ENCODE data around the gene DCAF17. TPM values are rescaled to one million over a fixed set of nuclear protein-coding genes. Genes with fewer than 3 reads are reported as not detected.

The DCAF17 gene
- total and polyA plus RNA-seq, 2 of the 13 experiments (the other 11 are each of a cell fraction or from before 2014, with no cell fraction given), result 13.7 to 30.0 TPM

GRCh38 chr2:171524018-171524401 is 90.0 kb downstream of the DCAF17 start:
- no peak for TF ChIP-seq SMARCE1 (IDR thresholded peaks at IDR 0.05; ENCODE audit: borderline replicate concordance)
- TF ChIP-seq ZSCAN25 (CRISPR knock-in tag; IDR thresholded peaks at IDR 0.05), result no peak
- no peak for TF ChIP-seq CREBL2 (CRISPR knock-in tag; IDR thresholded peaks at IDR 0.05; ENCODE audit: borderline replicate concordance)
- 0 out of 2 replicates have a peak, but pooled peaks have one; percentile 22 for TF ChIP-seq TBX2 (CRISPR knock-in tag; IDR thresholded peaks at IDR 0.05; ENCODE audit: borderline replicate concordance)
- TF ChIP-seq HNRNPUL1 (IDR thresholded peaks at IDR 0.05; ENCODE audit: low read depth, low read length), result no peak
- TF ChIP-seq HCFC1 (IDR thresholded peaks at IDR 0.05; ENCODE audit: low read depth, low read length), result 0 out of 2 replicates have a peak, but pooled peaks have one; percentile 11
- TF ChIP-seq CEBPB (IDR thresholded peaks at IDR 0.05; ENCODE audit: borderline replicate concordance, low read depth, low read length), result peak; percentile 85
- TF ChIP-seq ZNF142 (CRISPR knock-in tag; IDR thresholded peaks at IDR 0.05), result no peak
- no peak for TF ChIP-seq HNRNPH1 (optimal IDR thresholded peaks at IDR 0.05; ENCODE audit: low read depth, low read length)
- TF ChIP-seq KDM6A (CRISPR knock-in tag; IDR thresholded peaks at IDR 0.05; ENCODE audit: low read depth), result no peak
- TF ChIP-seq CEBPG (CRISPR knock-in tag; IDR thresholded peaks at IDR 0.05), result peak; percentile 48; the same call in 1 of the 2 replicates
- no peak for TF ChIP-seq AKNA (CRISPR knock-in tag; IDR thresholded peaks at IDR 0.05; ENCODE audit: borderline replicate concordance)
- no peak for TF ChIP-seq ZNF619 (CRISPR knock-in tag; IDR thresholded peaks at IDR 0.05)
- H2AFZ ChIP-seq (ENCODE audit: low read length), result peak overlapping the region; percentile 67
- peak; percentile 10; the same call in 1 of the 3 replicates for ATAC-seq
- H3K27ac ChIP-seq (ENCODE audit: extremely low read length, insufficient read depth, low read length), result no peak overlapping the region
- H3K79me2 ChIP-seq (ENCODE audit: insufficient read depth, low read length), result no peaks in the 10 kb centered on the region
- DNase-seq (ENCODE audit: low spot score), result no peak
- BruUV-seq (replicated peaks), result no TSS peak
- H3K36me3 ChIP-seq (replicated peaks in 1 of 2; ENCODE audit: control insufficient read depth in 1 of 2, insufficient read depth in 2 of 2, low read length in 2 of 2), result no peaks in the 10 kb centered on the region
- no peak for FAIRE-seq
- 48% methylated on average over 5 of the region's 6 CpGs for whole genome bisulfite sequencing (ENCODE audit: low lambda C conversion rate)
- intact Hi-C loops (cut with micrococcal nuclease; ENCODE audit: unreplicated experiment), result no loop called here
- H3K27me3 ChIP-seq (ENCODE audit: control insufficient read depth in 1 of 2, insufficient read depth in 2 of 2, low read length in 2 of 2), result peaks cover 7 to 61% of the 10 kb centered on the region in 2 experiments; a peak in 3 of 5 replicates
- no peaks in the 10 kb centered on the region for H3K9me3 ChIP-seq (ENCODE audit: low read length)
- peak overlapping the region; percentile 38; the same call in 1 of the 2 replicates for H3K9ac ChIP-seq (ENCODE audit: insufficient read depth, low read depth, low read length)
- ChIA-PET POLR2A (no interaction called here), CTCF (ENCODE audit: low intra/inter-chr PET ratio, low total read pairs) (no interaction called here)
- in situ Hi-C loops (cut with HindIII; ENCODE audit: extremely low pct_ligation_motif_present, low pct_unique_long_range_greater_than_20kb), result no loop called here
- peak overlapping the region; percentile 72 to 87 (median 73) for H3K4me3 ChIP-seq (replicated peaks in 1 of 3; ENCODE audit: insufficient read depth in 1 of 3, low read depth in 2 of 3, low read length in 3 of 3)
- peaks cover 20% of the 10 kb centered on the region for H3K4me1 ChIP-seq (ENCODE audit: insufficient read depth, low read length)
- H4K20me1 ChIP-seq (ENCODE audit: insufficient read depth, low read length), result no peaks in the 10 kb centered on the region
- H3K4me2 ChIP-seq (ENCODE audit: low read depth, low read length), result peak overlapping the region; percentile 99
